HEK293 (cell line): ENCODE data around the gene CBLN4.

ENCODE experiments used
- CTCF ChIP-seq: fragments of 450-650 bp; formaldehyde crosslinking; IDR thresholded peaks from 2 replicates; pipeline ENCODE4 v1.5.1; 2016; ENCODE audit warnings: missing biosample characterization, missing genetic modification characterization
- PRDM10 ChIP-seq: fragments of 450-650 bp; formaldehyde crosslinking; IDR thresholded peaks from 2 replicates; pipeline ENCODE4 v1.5.1; 2016; ENCODE audit warnings: missing biosample characterization, missing genetic modification characterization
- TRIM28 ChIP-seq: IDR thresholded peaks from 2 replicates; pipeline ENCODE4 v1.6.1; 2011; ENCODE audit warnings: low read length, control low read depth, borderline replicate concordance
- ZBTB1 ChIP-seq: fragments of 450-650 bp; formaldehyde crosslinking; IDR thresholded peaks from 2 replicates; pipeline ENCODE4 v1.5.1; 2016; ENCODE audit warnings: missing biosample characterization, missing genetic modification characterization
- ZBTB44 ChIP-seq: fragments of 450-650 bp; IDR thresholded peaks from 2 replicates; pipeline ENCODE4 v1.5.1; 2018; ENCODE audit warnings: missing biosample characterization, mild to moderate bottlenecking, missing genetic modification characterization
- ZNF174 ChIP-seq: fragments of 450-650 bp; formaldehyde crosslinking; IDR thresholded peaks from 2 replicates; pipeline ENCODE4 v1.5.0; 2017; ENCODE audit warnings: missing biosample characterization, mild to moderate bottlenecking, missing genetic modification characterization
- ZNF19 ChIP-seq: fragments of 450-650 bp; formaldehyde crosslinking; IDR thresholded peaks from 2 replicates; pipeline ENCODE4; 2016; ENCODE audit warnings: missing biosample characterization, missing genetic modification characterization, low read depth
- ZNF24 ChIP-seq: fragments of 450-650 bp; formaldehyde crosslinking; IDR thresholded peaks from 2 replicates; pipeline ENCODE4 v1.5.1; 2016; ENCODE audit warnings: missing biosample characterization, missing genetic modification characterization
- ZNF660 ChIP-seq: fragments of 450-650 bp; IDR thresholded peaks from 2 replicates; pipeline ENCODE4 v1.5.1; 2018; ENCODE audit warnings: missing biosample characterization, mild to moderate bottlenecking, missing genetic modification characterization

- TF ChIP-seq ZNF24 (no peak), ZNF174 (tag by site-specific recombination) (no peak), CTCF (tag by site-specific recombination) (no peak), PRDM10 (tag by site-specific recombination) (no peak), ZNF19 (no peak), TRIM28 (no peak), ZNF660 (tag by site-specific recombination) (no peak), ZBTB1 (tag by site-specific recombination) (no peak), ZBTB44 (tag by site-specific recombination) (no peak)
Observed at GRCh38 chr20:55953201-55953600, 52.1 kb downstream of the CBLN4 start.
